WI38 (cell line): ENCODE measurements around the gene DEFB132.
A peak's percentile ranks its signal among the peaks of the same experiment; 100 is the strongest.

ENCODE experiments used
- H3K4me3 ChIP-seq: 2 replicates; pipeline ENCODE4 v1.5.1; 2011; ENCODE audit warnings: low read depth, mild to moderate bottlenecking, control low read depth, low read length
- TF ChIP-seq, protein P1 (sequence below): IDR thresholded peaks from 2 replicates; pipeline ENCODE4 v1.5.1; 2012; ENCODE audit warnings: low read depth, mild to moderate bottlenecking, control low read depth, low read length

DEFB132 gene

DNA sequence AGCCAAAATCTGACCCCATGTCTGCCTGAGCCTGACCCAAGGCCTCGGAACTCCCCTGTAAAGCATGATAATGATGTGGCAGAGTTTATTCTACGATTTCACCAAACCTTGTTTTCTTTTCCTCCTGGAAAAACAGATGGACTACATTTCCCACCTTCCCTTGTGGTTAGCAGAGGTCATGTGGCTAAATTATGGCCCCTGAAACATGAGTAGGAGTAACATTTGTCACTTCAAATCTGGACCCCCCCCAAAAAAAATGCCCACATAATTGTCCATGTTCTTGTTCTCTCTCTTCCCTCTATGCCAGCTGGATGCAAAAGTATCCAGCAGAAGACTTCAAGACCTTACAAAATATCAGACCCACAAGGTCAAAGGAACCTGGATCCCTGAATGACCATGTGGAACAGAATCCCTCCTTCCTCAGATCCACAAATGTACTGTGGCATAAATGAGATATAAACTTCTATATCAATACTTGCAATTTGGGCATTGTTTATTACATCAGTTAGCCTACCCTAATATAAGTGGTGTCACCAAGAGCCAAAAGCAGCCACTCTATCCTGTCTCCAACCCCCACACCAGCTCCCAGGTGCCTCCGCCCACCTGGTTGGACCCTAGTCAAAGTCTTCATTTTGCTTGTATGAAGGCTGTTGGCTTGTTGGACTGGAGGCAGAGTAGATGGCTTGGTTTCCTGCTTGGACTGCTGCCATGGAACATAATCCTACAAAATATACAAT lies 31.6 kb downstream of the DEFB132 start:
- no peak overlapping the region; the same call in 1 of the 2 replicates for H3K4me3 ChIP-seq
- TF ChIP-seq, protein P1, sequence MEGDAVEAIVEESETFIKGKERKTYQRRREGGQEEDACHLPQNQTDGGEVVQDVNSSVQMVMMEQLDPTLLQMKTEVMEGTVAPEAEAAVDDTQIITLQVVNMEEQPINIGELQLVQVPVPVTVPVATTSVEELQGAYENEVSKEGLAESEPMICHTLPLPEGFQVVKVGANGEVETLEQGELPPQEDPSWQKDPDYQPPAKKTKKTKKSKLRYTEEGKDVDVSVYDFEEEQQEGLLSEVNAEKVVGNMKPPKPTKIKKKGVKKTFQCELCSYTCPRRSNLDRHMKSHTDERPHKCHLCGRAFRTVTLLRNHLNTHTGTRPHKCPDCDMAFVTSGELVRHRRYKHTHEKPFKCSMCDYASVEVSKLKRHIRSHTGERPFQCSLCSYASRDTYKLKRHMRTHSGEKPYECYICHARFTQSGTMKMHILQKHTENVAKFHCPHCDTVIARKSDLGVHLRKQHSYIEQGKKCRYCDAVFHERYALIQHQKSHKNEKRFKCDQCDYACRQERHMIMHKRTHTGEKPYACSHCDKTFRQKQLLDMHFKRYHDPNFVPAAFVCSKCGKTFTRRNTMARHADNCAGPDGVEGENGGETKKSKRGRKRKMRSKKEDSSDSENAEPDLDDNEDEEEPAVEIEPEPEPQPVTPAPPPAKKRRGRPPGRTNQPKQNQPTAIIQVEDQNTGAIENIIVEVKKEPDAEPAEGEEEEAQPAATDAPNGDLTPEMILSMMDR = no peak

DNA sequence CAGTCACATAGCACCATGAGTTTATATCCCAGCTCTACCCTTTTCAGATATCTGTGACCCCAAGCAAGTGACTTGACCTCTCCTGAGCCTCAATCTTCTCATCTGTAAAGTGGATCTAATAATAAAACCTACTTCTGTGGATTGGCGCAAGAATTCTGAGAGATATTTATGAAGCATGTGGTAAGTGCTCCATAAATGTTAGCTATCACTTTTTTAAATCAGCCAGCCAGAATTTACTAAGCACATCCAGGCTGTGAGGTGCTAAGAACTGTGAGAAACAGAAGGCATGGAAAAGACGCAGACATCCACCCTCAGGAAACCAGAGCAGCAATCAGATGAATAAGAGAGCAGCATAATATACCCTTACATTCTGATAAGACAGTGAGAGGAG lies 32.2 kb downstream of the DEFB132 start:
- peak overlapping the region; percentile 67 for H3K4me3 ChIP-seq
- TF ChIP-seq, protein P1 = no peak

DNA sequence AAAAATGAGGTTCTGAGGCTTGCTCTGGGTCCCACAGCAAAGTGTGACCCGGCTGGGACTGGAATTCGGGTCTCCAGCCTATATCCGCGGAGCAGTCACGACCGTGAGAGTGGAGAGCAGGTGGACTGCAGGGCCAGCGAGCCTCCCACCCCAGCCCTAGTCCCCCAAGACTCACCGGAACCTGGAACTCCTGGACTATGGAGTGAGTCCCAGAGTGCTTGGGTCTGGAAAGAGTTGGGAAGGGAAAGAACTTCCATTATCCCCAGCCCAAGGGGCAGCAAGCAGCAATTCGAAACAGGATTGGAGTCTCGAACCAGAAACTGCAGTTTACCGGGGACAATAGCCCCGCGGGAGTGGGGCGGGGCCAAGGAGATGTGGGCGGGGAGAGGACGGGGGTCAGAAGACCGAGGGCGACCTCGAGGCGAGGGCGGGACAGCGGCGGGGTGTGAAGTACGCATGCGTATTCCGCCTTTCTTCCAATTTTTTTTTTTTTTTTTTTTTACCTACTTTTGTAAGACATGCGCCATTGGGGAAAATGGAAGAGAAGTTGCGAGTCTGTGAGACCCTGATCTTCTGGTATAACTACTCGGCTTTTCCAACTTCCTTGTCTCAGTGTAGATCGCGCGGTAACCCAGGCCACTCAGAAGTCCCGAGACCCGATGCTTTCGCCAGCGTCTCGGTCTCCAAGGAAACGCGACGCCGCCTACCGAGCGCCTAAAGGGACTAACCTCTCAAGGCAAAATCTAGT lies 32.7 kb downstream of the DEFB132 start, which contains the start of gene C20orf96:
C20orf96 (minus strand) TSS at position 667 of the 748 bp plus-strand sequence; CDS start at position 527, 140 bp downstream.
- peak within 1 kb of the TSS; percentile 67 for H3K4me3 ChIP-seq
- TF ChIP-seq, protein P1 = peak; percentile 47; the same call in 1 of the 2 replicates

DNA sequence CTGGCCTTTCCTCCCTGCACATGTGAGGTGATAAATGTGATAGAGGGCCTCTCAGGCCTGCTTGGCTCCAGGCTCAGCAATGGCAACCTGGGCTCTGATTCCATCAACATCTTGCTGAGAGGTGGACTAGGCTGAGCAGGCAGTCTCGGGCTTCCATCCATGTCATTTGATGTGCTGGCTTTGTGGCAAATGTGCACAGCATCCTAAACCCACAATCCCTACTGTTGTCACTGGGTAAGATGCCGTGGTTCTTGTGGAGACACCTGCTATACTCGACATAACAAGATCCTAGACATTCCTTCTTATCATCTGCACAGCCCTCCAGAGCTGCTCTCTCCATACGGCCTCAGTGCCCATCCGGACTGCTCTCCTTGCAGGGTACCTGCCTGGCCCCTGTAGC lies 37.1 kb downstream of the DEFB132 start:
- TF ChIP-seq, protein P1 = no peak
- H3K4me3 ChIP-seq = no peak overlapping the region

DNA sequence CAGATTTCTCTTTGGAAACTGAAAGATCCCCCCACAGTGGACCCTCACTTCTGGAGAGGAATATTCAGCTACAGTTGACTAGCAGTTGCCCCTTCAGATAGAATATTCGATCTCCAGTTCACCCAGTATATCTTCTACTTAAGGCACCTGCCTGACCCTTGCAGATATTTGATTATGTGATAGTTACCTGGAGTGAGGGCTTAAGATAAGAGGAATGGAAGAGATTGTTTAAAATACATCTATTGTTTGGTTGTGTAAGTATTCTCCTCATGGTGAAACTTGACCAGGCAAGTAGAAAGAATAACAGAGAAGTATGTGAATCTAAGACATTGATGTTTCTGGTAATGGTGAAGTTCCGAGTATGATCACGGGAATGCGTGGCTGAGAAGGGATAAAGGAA lies 38.3 kb downstream of the DEFB132 start:
- H3K4me3 ChIP-seq = no peak overlapping the region
- TF ChIP-seq, protein P1 = no peak

DNA sequence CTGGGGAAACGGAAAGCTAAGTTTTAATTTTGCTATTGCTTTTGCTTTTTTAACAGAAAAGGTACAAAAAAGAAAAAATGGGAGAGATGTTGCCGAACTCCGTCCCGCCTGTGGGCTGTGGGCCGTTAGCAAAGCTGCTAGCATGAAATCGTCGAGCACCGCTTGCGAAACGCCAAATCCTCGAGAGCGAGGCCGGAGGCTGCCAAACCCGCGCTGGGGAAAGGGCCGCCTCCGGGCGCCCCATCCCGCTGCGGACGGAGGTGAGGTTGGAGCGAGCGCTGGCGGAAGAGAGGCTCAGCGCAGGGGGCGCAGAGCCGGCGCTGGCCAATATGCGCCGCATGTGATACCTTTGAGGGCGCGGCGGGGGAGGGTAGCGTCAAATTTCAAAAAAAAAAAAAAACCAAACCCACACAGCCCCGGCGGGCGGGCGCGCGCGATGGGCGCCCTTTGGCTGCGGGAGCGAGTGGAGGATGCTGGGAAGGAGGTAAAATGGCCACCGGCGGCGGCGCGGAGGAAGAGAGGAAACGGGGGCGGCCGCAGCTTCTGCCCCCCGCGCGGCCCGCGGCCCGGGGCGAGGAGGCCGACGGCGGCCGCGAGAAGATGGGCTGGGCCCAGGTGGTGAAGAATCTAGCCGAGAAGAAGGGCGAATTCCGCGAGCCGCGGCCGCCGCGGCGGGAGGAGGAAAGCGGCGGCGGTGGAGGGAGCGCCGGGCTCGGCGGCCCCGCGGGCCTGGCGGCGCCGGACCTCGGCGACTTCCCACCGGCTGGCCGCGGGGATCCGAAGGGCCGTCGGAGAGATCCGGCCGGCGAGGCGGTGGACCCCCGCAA lies 39.8 kb downstream of the DEFB132 start, which contains the start of gene ZCCHC3:
ZCCHC3 (plus strand) TSS at position 473 of the 827 bp plus-strand sequence; CDS start at position 490, 17 bp downstream.
- TF ChIP-seq, protein P1 = no peak
- peak within 1 kb of the TSS; percentile 92 for H3K4me3 ChIP-seq
